ENCODE measurements around the gene CAMTA1.
A peak's percentile ranks its signal among the peaks of the same experiment; 100 is the strongest.

CAMTA1 gene

GRCh38 chr1:7385471-7386225 lies 600.4 kb downstream of the CAMTA1 start:
- H3K4me3 ChIP-seq (ENCODE audit: low read length): no peak overlapping the region
- DNase-seq (ENCODE audit: low read depth): no peak
- no peak for TF ChIP-seq CTCF (conservative IDR thresholded peaks at IDR 0.05; ENCODE audit: low read length)

GRCh38 chr1:7386226-7387052 lies 601.2 kb downstream of the CAMTA1 start:
- DNase-seq (ENCODE audit: low read depth): no peak
- TF ChIP-seq CTCF (conservative IDR thresholded peaks at IDR 0.05; ENCODE audit: low read length): no peak

GRCh38 chr1:7387053-7387927 lies 602.0 kb downstream of the CAMTA1 start:
- no peak for TF ChIP-seq CTCF (conservative IDR thresholded peaks at IDR 0.05; ENCODE audit: low read length)
- peak; percentile 29 for DNase-seq (ENCODE audit: low read depth)
- no peak overlapping the region for H3K4me3 ChIP-seq (ENCODE audit: low read length)

More at GRCh38 chr1:7386226-7387052, 601.2 kb downstream of the CAMTA1 start:
- no peak overlapping the region for H3K4me3 ChIP-seq (ENCODE audit: low read length)

- no peak for TF ChIP-seq CTCF (conservative IDR thresholded peaks at IDR 0.05; ENCODE audit: low read length)
- H3K4me3 ChIP-seq (ENCODE audit: low read length): no peak overlapping the region
- DNase-seq (ENCODE audit: low read depth): no peak
Observed at GRCh38 chr1:7388141-7388487, 602.9 kb downstream of the CAMTA1 start.

GRCh38 chr1:7388488-7389185 lies 603.4 kb downstream of the CAMTA1 start:
- DNase-seq (ENCODE audit: low read depth): peak; percentile 13
- no peak overlapping the region for H3K4me3 ChIP-seq (ENCODE audit: low read length)
- no peak for TF ChIP-seq CTCF (conservative IDR thresholded peaks at IDR 0.05; ENCODE audit: low read length)

- peak; percentile 16 for DNase-seq (ENCODE audit: low read depth)
Observed at GRCh38 chr1:7389201-7389905, 604.1 kb downstream of the CAMTA1 start.

More at GRCh38 chr1:7389201-7389905, 604.1 kb downstream of the CAMTA1 start:
- TF ChIP-seq CTCF (conservative IDR thresholded peaks at IDR 0.05; ENCODE audit: low read length): no peak
- no peak overlapping the region for H3K4me3 ChIP-seq (ENCODE audit: low read length)
